ENCODE results near the gene ERBB4. TPM values are rescaled to one million over a fixed set of nuclear protein-coding genes. Genes with fewer than 3 reads are reported as not detected.

Gene ERBB4
- total and polyA plus RNA-seq, 9 donors: 0.08 to 22.3 (median 1.2) TPM

GRCh38 chr2:211957799-211958198 lies 580.8 kb downstream of the ERBB4 start:
- Histone ChIP-seq H3K4me3 (no peak overlapping the region), H3K4me1 (ENCODE audit: insufficient read depth) (no peaks in the 10 kb centered on the region), H3K27me3 (no peaks in the 10 kb centered on the region), H3K36me3 (no peaks in the 10 kb centered on the region), H3K27ac (no peak overlapping the region), H3K9me3 (no peaks in the 10 kb centered on the region)
- intact Hi-C loops (cut with DNase I): no loop called here
- no peak for TF ChIP-seq CTCF (IDR thresholded peaks at IDR 0.05)
- TF ChIP-seq POLR2A (IDR thresholded peaks at IDR 0.05): no peak
- TF ChIP-seq EP300 (IDR thresholded peaks at IDR 0.05): no peak
- whole genome bisulfite sequencing, 3 donors: 66 to 80% (median 69%) methylated on average over 1 of the region's 1 CpG
- DNase-seq: no peak

- intact Hi-C loops (cut with DNase I): no loop called here
- H3K27me3 ChIP-seq: no peaks in the 10 kb centered on the region
- H3K27ac ChIP-seq: no peak overlapping the region
- H3K36me3 ChIP-seq: no peaks in the 10 kb centered on the region
- H3K4me3 ChIP-seq: no peak overlapping the region
- 81 to 87% (median 83%) methylated on average over 1 of the region's 1 CpG for WGBS, 3 donors
- no peaks in the 10 kb centered on the region for H3K9me3 ChIP-seq
- no peaks in the 10 kb centered on the region for H3K4me1 ChIP-seq (ENCODE audit: insufficient read depth)
- no peak for DNase-seq
- TF ChIP-seq CTCF (IDR thresholded peaks at IDR 0.05): no peak
- no peak for TF ChIP-seq EP300 (IDR thresholded peaks at IDR 0.05)
- no peak for TF ChIP-seq POLR2A (IDR thresholded peaks at IDR 0.05)
These were observed 583.0 kb downstream of the ERBB4 start for GRCh38 chr2:211955648-211956047.

GRCh38 chr2:211948932-211949331 lies 589.7 kb downstream of the ERBB4 start:
- no peaks in the 10 kb centered on the region for H3K4me1 ChIP-seq (ENCODE audit: insufficient read depth)
- H3K27ac ChIP-seq: no peak overlapping the region
- TF ChIP-seq CTCF (IDR thresholded peaks at IDR 0.05) (no peak), EP300 (IDR thresholded peaks at IDR 0.05) (no peak), POLR2A (IDR thresholded peaks at IDR 0.05) (no peak)
- intact Hi-C loops (cut with DNase I): no loop called here
- H3K36me3 ChIP-seq: no peaks in the 10 kb centered on the region
- WGBS, 3 donors: 71 to 79% (median 72%) methylated on average over 2 of the region's 2 CpGs
- no peak overlapping the region for H3K4me3 ChIP-seq
- no peaks in the 10 kb centered on the region for H3K27me3 ChIP-seq
- DNase-seq: no peak
- no peaks in the 10 kb centered on the region for H3K9me3 ChIP-seq

- H3K9me3 ChIP-seq: no peaks in the 10 kb centered on the region
- no peaks in the 10 kb centered on the region for H3K27me3 ChIP-seq
- TF ChIP-seq EP300 (IDR thresholded peaks at IDR 0.05) (no peak), CTCF (IDR thresholded peaks at IDR 0.05) (no peak), POLR2A (IDR thresholded peaks at IDR 0.05) (no peak)
- H3K4me3 ChIP-seq: no peak overlapping the region
- H3K27ac ChIP-seq: no peak overlapping the region
- DNase-seq: no peak
- no peaks in the 10 kb centered on the region for H3K4me1 ChIP-seq (ENCODE audit: insufficient read depth)
- WGBS, 3 donors: 0% methylated on average over 1 of the region's 1 CpG
- intact Hi-C loops (cut with DNase I): no loop called here
- no peaks in the 10 kb centered on the region for H3K36me3 ChIP-seq
These were observed 591.6 kb downstream of the ERBB4 start for GRCh38 chr2:211946960-211947359.

GRCh38 chr2:211944572-211944971 lies 594.0 kb downstream of the ERBB4 start:
- H3K9me3 ChIP-seq: no peaks in the 10 kb centered on the region
- TF ChIP-seq POLR2A (IDR thresholded peaks at IDR 0.05) (no peak), EP300 (IDR thresholded peaks at IDR 0.05) (no peak)
- 52 to 96% (median 84%) methylated on average over 1 of the region's 1 CpG for WGBS, 3 donors
- no peaks in the 10 kb centered on the region for H3K4me1 ChIP-seq (ENCODE audit: insufficient read depth)
- no peak overlapping the region for H3K4me3 ChIP-seq
- H3K36me3 ChIP-seq: no peaks in the 10 kb centered on the region
- no peak for DNase-seq
- H3K27ac ChIP-seq: no peak overlapping the region
- no peaks in the 10 kb centered on the region for H3K27me3 ChIP-seq
- intact Hi-C loops (cut with DNase I): no loop called here

All from ovary (tissue), 9 donors.